H9 (cell line): ENCODE data around the gene ABCA3. TPM values are rescaled to one million over a fixed set of nuclear protein-coding genes. Genes with fewer than 3 reads are reported as not detected.
A peak's percentile ranks its signal among the peaks of the same experiment; 100 is the strongest.

ENCODE experiments used
- DNase-seq: peaks from one replicate; pipeline ENCODE4 v3.0.0-alpha.2; 2017
- H2AFZ ChIP-seq: one replicate; pipeline ENCODE4 v1.6.1; 2013; ENCODE audit warnings: mild to moderate bottlenecking, low read length, control low read depth, moderate library complexity
- H2AK5ac ChIP-seq: 2 replicates; pipeline ENCODE4 v1.6.1; 2013; ENCODE audit warnings: low read length, control low read depth, mixed read lengths; ENCODE audit not compliant: insufficient read length
- H2BK120ac ChIP-seq: one replicate; pipeline ENCODE4 v1.6.1; 2013; ENCODE audit warnings: low read depth, mild to moderate bottlenecking, low read length, control low read depth, inconsistent platforms; ENCODE audit not compliant: poor library complexity, severe bottlenecking
- H2BK12ac ChIP-seq: 2 replicates; pipeline ENCODE4 v1.6.1; 2013; ENCODE audit warnings: low read length, control low read depth, mixed read lengths, low read depth; ENCODE audit not compliant: insufficient read length
- H2BK15ac ChIP-seq: 2 replicates; pipeline ENCODE4 v1.6.1; 2013; ENCODE audit warnings: low read depth, low read length, control low read depth
- H2BK20ac ChIP-seq: one replicate; pipeline ENCODE4 v1.6.1; 2013; ENCODE audit warnings: low read depth, mild to moderate bottlenecking, low read length, control low read depth, inconsistent platforms; ENCODE audit not compliant: poor library complexity, severe bottlenecking
- H2BK5ac ChIP-seq: 2 replicates; pipeline ENCODE4 v1.6.1; 2013; ENCODE audit warnings: low read length, control low read depth, mixed read lengths; ENCODE audit not compliant: insufficient read length
- H3K14ac ChIP-seq: 2 replicates; pipeline ENCODE4 v1.6.1; 2013; ENCODE audit warnings: low read length, control low read depth; ENCODE audit not compliant: insufficient read depth
- H3K18ac ChIP-seq: 2 replicates; pipeline ENCODE4 v1.6.1; 2013; ENCODE audit warnings: low read depth, mild to moderate bottlenecking, mixed read lengths, low read length, control low read depth; ENCODE audit not compliant: insufficient read length
- H3K23ac ChIP-seq: 2 replicates; pipeline ENCODE4 v1.6.1; 2013; ENCODE audit warnings: low read length, control low read depth, mixed read lengths, low read depth; ENCODE audit not compliant: insufficient read length
- H3K23me2 ChIP-seq: 2 replicates; pipeline ENCODE4 v1.6.1; 2013; ENCODE audit warnings: low read depth, mild to moderate bottlenecking, mixed read lengths, low read length, control low read depth; ENCODE audit not compliant: insufficient read length, poor library complexity, severe bottlenecking
- H3K27ac ChIP-seq: 2 replicates; pipeline ENCODE4 v1.5.1; 2013; ENCODE audit warnings: low read length, control low read depth, mixed read lengths, low read depth; ENCODE audit not compliant: insufficient read length
- H3K27me3 ChIP-seq: 2 replicates; pipeline ENCODE4 v1.6.1; 2013; ENCODE audit warnings: low read length, control low read depth, inconsistent platforms; ENCODE audit not compliant: insufficient read depth
- H3K4ac ChIP-seq: 2 replicates; pipeline ENCODE4 v1.6.1; 2013; ENCODE audit warnings: low read depth, mild to moderate bottlenecking, control low read depth, inconsistent platforms, low read length, moderate library complexity
- H3K4me1 ChIP-seq: 2 replicates; pipeline ENCODE4 v1.6.1; 2013; ENCODE audit warnings: low read length, control low read depth, inconsistent platforms; ENCODE audit not compliant: insufficient read depth
- H3K4me2 ChIP-seq: 2 replicates; pipeline ENCODE4 v1.6.1; 2013; ENCODE audit warnings: low read length, control low read depth, mixed read lengths; ENCODE audit not compliant: insufficient read length, insufficient read depth
- H3K56ac ChIP-seq: 2 replicates; pipeline ENCODE4 v1.6.1; 2013; ENCODE audit warnings: low read depth, mild to moderate bottlenecking, mixed read lengths, low read length, control low read depth; ENCODE audit not compliant: insufficient read length
- H3K79me1 ChIP-seq: 2 replicates; pipeline ENCODE4 v1.6.1; 2013; ENCODE audit warnings: low read depth, mild to moderate bottlenecking, moderate library complexity, low read length, control low read depth, inconsistent platforms; ENCODE audit not compliant: insufficient read depth, poor library complexity, severe bottlenecking
- H3K79me2 ChIP-seq: 2 replicates; pipeline ENCODE4 v1.6.1; 2013; ENCODE audit warnings: low read length, control low read depth, inconsistent platforms; ENCODE audit not compliant: insufficient read depth
- H3K9ac ChIP-seq: 2 replicates; pipeline ENCODE4 v1.6.1; 2013; ENCODE audit warnings: low read length, control low read depth, mixed read lengths; ENCODE audit not compliant: insufficient read length; ENCODE audit errors: extremely low read depth
- H3K9me3 ChIP-seq: one replicate; pipeline ENCODE4 v1.6.1; 2013; ENCODE audit warnings: low read depth, low read length, inconsistent platforms; ENCODE audit not compliant: control insufficient read depth
- H3T11ph ChIP-seq: one replicate; pipeline ENCODE4 v1.6.1; 2013; ENCODE audit warnings: mild to moderate bottlenecking, low read length, control low read depth, inconsistent platforms
- H4K20me1 ChIP-seq: one replicate; pipeline ENCODE4 v1.6.1; 2013; ENCODE audit not compliant: control insufficient read depth, insufficient read length, insufficient read depth
- H4K5ac ChIP-seq: 2 replicates; pipeline ENCODE4 v1.6.1; 2013; ENCODE audit warnings: low read depth, mild to moderate bottlenecking, mixed read lengths, low read length, control low read depth; ENCODE audit not compliant: insufficient read length
- H4K8ac ChIP-seq: replicated peaks from 2 replicates; pipeline ENCODE4 v1.6.1; 2013; ENCODE audit warnings: low read length, control low read depth, mixed read lengths, low read depth; ENCODE audit not compliant: insufficient read length
- H4K91ac ChIP-seq: 2 replicates; pipeline ENCODE4 v1.6.1; 2013; ENCODE audit warnings: low read depth, mild to moderate bottlenecking, moderate library complexity, mixed read lengths, low read length, control low read depth; ENCODE audit not compliant: insufficient read length
- H3K27ac Mint-ChIP-seq, 3 experiments: 2 replicates in 2 of 3; 3 replicates in 1 of 3; pipeline ENCODE4 v1.8.0; 2020 to 2021; ENCODE audit warnings: mixed read lengths in 3 of 3, mild to moderate bottlenecking in 1 of 3, moderate library complexity in 1 of 3
- H3K27me3 Mint-ChIP-seq: 2 replicates; pipeline ENCODE4 v1.8.0; 2021; ENCODE audit warnings: low read depth, mild to moderate bottlenecking, moderate library complexity, mixed read lengths
- H3K36me3 Mint-ChIP-seq, 3 experiments: 2 replicates in 2 of 3; 3 replicates in 1 of 3; pipeline ENCODE4 v1.8.0; 2020 to 2021; ENCODE audit warnings: low read depth in 3 of 3, mixed read lengths in 3 of 3; ENCODE audit not compliant: insufficient read depth in 1 of 3
- H3K4me1 Mint-ChIP-seq, 2 experiments: 2 replicates each; pipeline ENCODE4 v1.8.0; 2020; ENCODE audit warnings: mixed read lengths in 2 of 2
- H3K4me3 Mint-ChIP-seq, 2 experiments: 2 replicates in 1 of 2; 3 replicates in 1 of 2; pipeline ENCODE4 v1.8.0; 2020 to 2021; ENCODE audit warnings: mild to moderate bottlenecking in 2 of 2, mixed read lengths in 2 of 2, moderate library complexity in 1 of 2
- H3K9me3 Mint-ChIP-seq, 2 experiments: 2 replicates in 1 of 2; 3 replicates in 1 of 2; pipeline ENCODE4 v1.8.0; 2020; ENCODE audit warnings: mild to moderate bottlenecking in 2 of 2, mixed read lengths in 2 of 2, moderate library complexity in 1 of 2
- WGBS: extraction: QIAGEN DNeasy Blood & Tissue Kit; methylation state at CpG from one replicate; pipeline ENCODE4 v1.1.7; 2013; ENCODE audit warnings: missing lambda C conversion rate, low lambda C conversion rate, mixed read lengths; ENCODE audit not compliant: insufficient read length; ENCODE audit errors: extremely low coverage; 5-methylcytosine and 5-hydroxymethylcytosine counted together
- total RNA-seq: library from RNA; stranded (reverse); gene quantifications from 2 replicates; pipeline ENCODE4 v1.2.1, GENCODE V29; 2021
- TF ChIP-seq, protein P1 (sequence below): fragments of 200-600 bp; sonication (generic); conservative IDR thresholded peaks from 3 replicates; pipeline ENCODE4 v1.8.0; 2021; ENCODE audit warnings: antibody characterized with exemption, mild to moderate bottlenecking

The ABCA3 gene
- total RNA-seq, 1 experiment from 2014 or later: 8.0 TPM

DNA sequence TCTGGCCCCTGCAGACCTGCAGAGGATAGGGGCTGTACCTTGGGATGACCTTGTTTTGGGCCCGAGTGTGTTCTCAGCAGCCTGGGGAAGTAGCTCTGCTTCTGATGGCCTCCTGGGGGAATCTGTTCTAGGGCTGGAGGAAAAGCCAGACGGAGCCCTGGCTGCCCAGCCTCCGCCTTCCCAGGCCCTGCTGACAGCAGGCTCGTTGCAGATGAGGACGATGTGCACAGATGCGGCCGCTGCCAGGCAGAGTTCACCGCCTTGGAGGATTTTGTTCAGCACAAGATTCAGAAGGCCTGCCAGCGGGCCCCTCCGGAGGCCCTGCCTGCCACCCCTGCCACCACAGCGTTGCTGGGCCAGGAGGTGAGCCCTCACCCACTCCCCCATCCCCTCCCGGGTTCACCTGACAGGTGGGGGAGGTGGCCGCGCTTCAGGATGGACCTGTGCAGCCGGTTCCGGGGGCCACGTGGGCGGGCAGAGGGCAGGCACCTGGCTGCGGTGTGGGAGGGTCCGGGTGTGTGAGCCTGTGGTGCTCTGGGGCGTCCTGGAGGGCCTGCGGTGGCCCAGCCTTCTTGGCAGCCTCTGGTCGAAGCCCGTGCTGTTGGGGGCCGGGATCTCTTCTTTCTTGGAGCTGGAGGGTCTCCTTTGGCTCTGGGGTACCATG is 112.2 kb downstream of the ABCA3 start:
- H3K9me3 ChIP-seq: no peaks in the 10 kb centered on the region
- no peaks in the 10 kb centered on the region for H3K79me1 ChIP-seq
- no peaks in the 10 kb centered on the region for H3K9me3 Mint-ChIP-seq

More for the DNA sequence above, 112.2 kb downstream of the ABCA3 start:
- no peak overlapping the region for H4K5ac ChIP-seq
- no peak overlapping the region for H3T11ph ChIP-seq
- Mint-ChIP-seq H3K4me3 (no peak overlapping the region; a peak in 1 of 5 replicates), H3K4me1 (peaks cover 3% of the 10 kb centered on the region in 2 experiments; a peak in 1 of 4 replicates), H3K36me3 (peaks cover 0 to 22% (median 14%) of the 10 kb centered on the region in 3 experiments; a peak in 6 of 7 replicates), H3K27me3 (no peaks in the 10 kb centered on the region), H3K27ac (peak overlapping the region in 1 of 3 experiments; percentile 90; a peak in 1 of 7 replicates)
- no peak overlapping the region for H2BK20ac ChIP-seq
- H2BK5ac ChIP-seq: no peak overlapping the region
- H2BK120ac ChIP-seq: no peak overlapping the region
- WGBS: no CpG with 5 or more reads among the region's 25 CpGs
- no peaks in the 10 kb centered on the region for H3K27me3 ChIP-seq
- H3K79me2 ChIP-seq: peaks cover 5% of the 10 kb centered on the region; the same call in 1 of the 2 replicates
- TF ChIP-seq, protein P1, sequence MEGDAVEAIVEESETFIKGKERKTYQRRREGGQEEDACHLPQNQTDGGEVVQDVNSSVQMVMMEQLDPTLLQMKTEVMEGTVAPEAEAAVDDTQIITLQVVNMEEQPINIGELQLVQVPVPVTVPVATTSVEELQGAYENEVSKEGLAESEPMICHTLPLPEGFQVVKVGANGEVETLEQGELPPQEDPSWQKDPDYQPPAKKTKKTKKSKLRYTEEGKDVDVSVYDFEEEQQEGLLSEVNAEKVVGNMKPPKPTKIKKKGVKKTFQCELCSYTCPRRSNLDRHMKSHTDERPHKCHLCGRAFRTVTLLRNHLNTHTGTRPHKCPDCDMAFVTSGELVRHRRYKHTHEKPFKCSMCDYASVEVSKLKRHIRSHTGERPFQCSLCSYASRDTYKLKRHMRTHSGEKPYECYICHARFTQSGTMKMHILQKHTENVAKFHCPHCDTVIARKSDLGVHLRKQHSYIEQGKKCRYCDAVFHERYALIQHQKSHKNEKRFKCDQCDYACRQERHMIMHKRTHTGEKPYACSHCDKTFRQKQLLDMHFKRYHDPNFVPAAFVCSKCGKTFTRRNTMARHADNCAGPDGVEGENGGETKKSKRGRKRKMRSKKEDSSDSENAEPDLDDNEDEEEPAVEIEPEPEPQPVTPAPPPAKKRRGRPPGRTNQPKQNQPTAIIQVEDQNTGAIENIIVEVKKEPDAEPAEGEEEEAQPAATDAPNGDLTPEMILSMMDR: no peak
- H2BK12ac ChIP-seq: no peak overlapping the region
- H4K8ac ChIP-seq: no peak overlapping the region
- H3K23ac ChIP-seq: no peak overlapping the region
- H3K23me2 ChIP-seq: no peaks in the 10 kb centered on the region
- H2AFZ ChIP-seq: no peak overlapping the region
- no peak overlapping the region for H4K91ac ChIP-seq
- H3K18ac ChIP-seq: no peak overlapping the region
- H3K4me1 ChIP-seq: no peaks in the 10 kb centered on the region
- H3K56ac ChIP-seq: no peak overlapping the region
- no peak for DNase-seq
- H3K27ac ChIP-seq: no peak overlapping the region
- no peak overlapping the region for H2BK15ac ChIP-seq
- H4K20me1 ChIP-seq: no peaks in the 10 kb centered on the region
- H2AK5ac ChIP-seq: no peak overlapping the region
- H3K14ac ChIP-seq: no peak overlapping the region; the same call in 1 of the 2 replicates
- no peak overlapping the region for H3K9ac ChIP-seq
- H3K4me2 ChIP-seq: no peak overlapping the region
- no peak overlapping the region for H3K4ac ChIP-seq
